HG03575 (cell line): ENCODE data around the gene TRPC4AP.

Experiments used
- ATAC-seq: cut with Tn5 transposase; IDR thresholded peaks from one replicate; pipeline ENCODE4 v1.9.1; 2021; ENCODE audit not compliant: unreplicated experiment, insufficient number of reproducible peaks, low FRiP score; ENCODE audit errors: extremely low read depth

TRPC4AP gene

GRCh38 chr20:34983089-34983820 is 109.4 kb downstream of the TRPC4AP start:
- ATAC-seq, result no peak

GRCh38 chr20:34982270-34983088 is 110.1 kb downstream of the TRPC4AP start:
- ATAC-seq, result no peak

GRCh38 chr20:34980543-34981233 is 111.9 kb downstream of the TRPC4AP start:
- no peak for ATAC-seq

- no peak for ATAC-seq
Observed at GRCh38 chr20:34979366-34980153, 113.0 kb downstream of the TRPC4AP start.

GRCh38 chr20:34978092-34978744 is 114.4 kb downstream of the TRPC4AP start:
- no peak for ATAC-seq

GRCh38 chr20:34977365-34978091 is 115.1 kb downstream of the TRPC4AP start:
- no peak for ATAC-seq

GRCh38 chr20:34976286-34976685 is 116.3 kb downstream of the TRPC4AP start:
- ATAC-seq, result no peak

GRCh38 chr20:34974246-34974645 is 118.4 kb downstream of the TRPC4AP start:
- ATAC-seq, result no peak

GRCh38 chr20:34971561-34972235 is 120.9 kb downstream of the TRPC4AP start:
- no peak for ATAC-seq

GRCh38 chr20:34970846-34971560 is 121.6 kb downstream of the TRPC4AP start:
- no peak for ATAC-seq

- ATAC-seq, result no peak
Observed at GRCh38 chr20:34970193-34970840, 122.3 kb downstream of the TRPC4AP start.

- ATAC-seq, result no peak
Observed at GRCh38 chr20:34968042-34968775, 124.4 kb downstream of the TRPC4AP start.

GRCh38 chr20:34967421-34967820 is 125.2 kb downstream of the TRPC4AP start:
- no peak for ATAC-seq

GRCh38 chr20:34965051-34965450 is 127.6 kb downstream of the TRPC4AP start:
- no peak for ATAC-seq

GRCh38 chr20:34964486-34964885 is 128.1 kb downstream of the TRPC4AP start:
- ATAC-seq, result no peak
